Ovary (tissue), 9 donors: Measurements from ENCODE around the gene ELAVL1. TPM values are rescaled to one million over a fixed set of nuclear protein-coding genes. Genes with fewer than 3 reads are reported as not detected.
A peak's percentile ranks its signal among the peaks of the same experiment; 100 is the strongest.

Experiments
- DNase-seq, 5 donors: peaks; one replicate each; pipeline ENCODE4 v3.0.0-alpha.2; 2019 to 2020
- H3K27ac ChIP-seq, 2 donors: fragments of 200-600 bp; one replicate each; pipeline versions ENCODE4 v1.5.1 to v1.8.0; 2019 to 2022
- H3K27me3 ChIP-seq: fragments of 200-600 bp; one replicate; pipeline ENCODE4 v1.8.0; 2022
- H3K36me3 ChIP-seq: fragments of 200-600 bp; sonication (generic); one replicate; pipeline ENCODE4 v1.5.1; 2019
- H3K4me1 ChIP-seq: one replicate; pipeline ENCODE4 v1.8.1; 2013; ENCODE audit warnings: mild to moderate bottlenecking, moderate library complexity; ENCODE audit not compliant: insufficient read depth
- H3K4me3 ChIP-seq: fragments of 200-600 bp; sonication (generic); one replicate; pipeline ENCODE4 v1.5.1; 2017
- H3K9me3 ChIP-seq, 2 donors: fragments of 200-600 bp in 1 of 2; sonication (generic) in 1 of 2; one replicate each; pipeline versions ENCODE4 v1.5.1 to v1.8.1; 2013 to 2019; ENCODE audit warnings: mild to moderate bottlenecking in 1 of 2, moderate library complexity in 1 of 2
- CTCF ChIP-seq, 3 donors: fragments of 450-650 bp in 2 of 3; fragments of 200-600 bp in 1 of 3; IDR thresholded peaks; one replicate each; pipeline versions ENCODE4 v1.5.1 to v1.8.0; 2016 to 2022; ENCODE audit warnings: antibody characterized with exemption in 3 of 3, mild to moderate bottlenecking in 1 of 3
- EP300 ChIP-seq: sonication (generic); formaldehyde crosslinking; IDR thresholded peaks from one replicate; pipeline ENCODE4 v1.6.1; 2017; ENCODE audit warnings: antibody characterized with exemption
- POLR2A ChIP-seq: fragments of 450-650 bp; IDR thresholded peaks from one replicate; pipeline ENCODE4 v1.6.1; 2017; ENCODE audit warnings: antibody characterized with exemption, mild to moderate bottlenecking, moderate library complexity
- WGBS, 3 donors: extraction: QIAGEN DNeasy Blood & Tissue Kit in 1 of 3; methylation state at CpG; one replicate each; pipeline versions ENCODE4 v1.1.5 to v1.1.7; 2013 to 2017; 5-methylcytosine and 5-hydroxymethylcytosine counted together
- intact Hi-C, 4 donors: fragments of 100-400 bp; cut with DNase I; formaldehyde crosslinking; loops; one replicate each; pipeline versions ENCODE4 v1.11.0 to v1.15.1; 2022 to 2023
- polyA plus RNA-seq, 2 donors: library from polyadenylated mRNA; stranded (reverse); fragments of 200-250 nt in 1 of 2; fragments of 350-450 nt in 1 of 2; fragmentation: Illumina TruSeq in 1 of 2; extraction: RNeasy Lipid Tissue Mini Kit (QIAGEN cat#74804) in 1 of 2; gene quantifications; one replicate each; pipeline ENCODE4 v1.2.3, GENCODE V29; 2013 to 2014
- total RNA-seq, 7 donors: library from RNA; depleted of rRNA in 2 of 7; stranded (reverse); fragments of >200 nt in 2 of 7; fragmentation: NEBNext Ultra II Directional in 3 of 7; extraction: Animal tissue kit (Norgen Biotek cat#: 25700) in 3 of 7; gene quantifications; one replicate each; pipeline versions ENCODE4 v1.1.0 to v1.2.4, GENCODE V29; 2016 to 2023
- donor health status: DM: no; HTN: no; CAD: no; lungs with moderate emphysema.
- donor health status: DM: no; HTN: no; CAD: no.
- donor health status: Bipolar disorder and iron deficiency.
- donor health status: DM: yes; HTN: yes; CAD: no.
- donor health status: DM: no; HTN: no; CAD: no.
- donor health status: DM: yes; HTN: yes; CAD: no.

Gene ELAVL1
- total and polyA plus RNA-seq, 9 donors = 13.8 to 78.4 (median 63.5) TPM

DNA sequence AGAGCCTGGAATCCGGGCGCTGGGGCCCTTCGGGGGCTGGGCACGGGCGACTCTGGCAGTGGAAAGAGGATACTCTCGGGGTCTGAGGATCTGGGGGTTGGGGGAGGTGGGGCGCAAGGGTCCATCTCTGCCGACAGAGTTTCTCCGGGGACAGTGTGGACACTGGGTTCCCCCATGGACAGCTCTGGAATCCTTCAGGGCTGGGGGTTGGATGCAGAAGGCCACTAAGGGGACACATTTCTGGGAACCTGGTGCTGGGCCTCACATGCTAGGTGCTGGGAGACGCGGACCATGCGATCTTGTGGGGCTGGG is 88.5 kb downstream of the ELAVL1 start:
- H3K4me3 ChIP-seq = peak overlapping the region; percentile 26
- 11 to 17% (median 12%) methylated on average over 11 to 12 of the region's 12 CpGs for WGBS, 3 donors
- no peak for TF ChIP-seq EP300
- no peak for TF ChIP-seq CTCF (IDR thresholded peaks at IDR 0.05)
- TF ChIP-seq POLR2A = no peak
- H3K27ac ChIP-seq = no peak overlapping the region
- no peak for DNase-seq
- H3K27me3 ChIP-seq = peaks cover 6% of the 10 kb centered on the region
- peaks cover 17% of the 10 kb centered on the region for H3K4me1 ChIP-seq
- intact Hi-C loops = no loop called here
- H3K36me3 ChIP-seq = no peaks in the 10 kb centered on the region
- no peaks in the 10 kb centered on the region for H3K9me3 ChIP-seq

GRCh38 chr19:7916103-7916954 is 89.1 kb downstream of the ELAVL1 start:
- intact Hi-C loops = no loop called here

DNA sequence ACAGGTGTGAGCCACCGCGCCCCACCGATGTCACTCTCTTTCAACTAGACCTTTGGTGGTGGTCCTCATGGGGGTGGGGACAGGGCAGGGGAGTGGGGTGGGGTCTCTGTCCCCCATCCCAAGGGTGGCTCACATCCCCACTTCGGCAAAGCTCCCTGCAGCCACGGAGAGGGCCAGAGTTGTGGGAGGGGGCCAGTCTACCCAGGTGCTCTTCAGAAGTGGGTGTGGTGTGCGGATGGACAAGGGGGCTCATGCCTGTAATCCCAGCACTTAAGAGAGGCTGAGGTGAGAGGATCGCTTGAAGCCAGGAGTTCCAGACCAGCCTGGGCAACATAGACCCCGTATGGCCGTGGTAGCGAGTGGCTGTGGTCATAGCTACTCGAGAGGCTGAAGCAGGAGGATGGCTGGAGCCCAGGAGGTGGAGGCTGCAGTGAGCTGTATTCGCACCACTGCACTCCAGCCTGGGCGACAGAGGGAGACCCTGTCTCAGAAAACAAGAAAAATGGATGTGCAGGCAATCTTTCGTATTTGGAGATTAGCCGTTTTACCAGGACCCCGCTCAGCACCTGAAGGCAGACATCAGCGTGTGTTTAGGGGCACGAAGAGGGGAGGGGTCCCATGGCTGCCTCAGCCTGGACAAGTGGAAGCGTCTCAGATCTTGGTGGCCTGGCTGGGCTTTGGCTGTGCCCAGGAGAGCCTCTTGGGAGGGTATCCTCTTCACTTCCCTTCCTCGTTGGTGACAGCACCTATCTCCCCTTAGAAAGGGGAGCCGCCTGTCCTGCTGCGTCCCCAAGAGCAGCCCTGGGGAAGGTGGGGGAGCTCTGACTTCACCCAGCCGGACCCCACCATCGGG is 90.0 kb downstream of the ELAVL1 start:
- WGBS, 3 donors = 32 to 42% (median 38%) methylated on average over 23 to 24 of the region's 24 CpGs
- Histone ChIP-seq H3K27ac (no peak overlapping the region), H3K4me1 (peaks cover 6% of the 10 kb centered on the region), H3K27me3 (peaks cover 6% of the 10 kb centered on the region), H3K9me3 (no peaks in the 10 kb centered on the region), H3K36me3 (no peaks in the 10 kb centered on the region), H3K4me3 (no peak overlapping the region)
- intact Hi-C loops = no loop called here
- no peak for TF ChIP-seq CTCF (IDR thresholded peaks at IDR 0.05)
- peak in 2 of 5 donors; percentile 24 to 40 for DNase-seq

More at GRCh38 chr19:7916103-7916954, 89.1 kb downstream of the ELAVL1 start:
- DNase-seq = peak in 3 of 5 donors; percentile 23 to 46 (median 31)
- Histone ChIP-seq H3K27ac (no peak overlapping the region), H3K4me1 (peaks cover 11% of the 10 kb centered on the region), H3K9me3 (no peaks in the 10 kb centered on the region), H3K4me3 (peak overlapping the region; percentile 17), H3K27me3 (peaks cover 6% of the 10 kb centered on the region), H3K36me3 (no peaks in the 10 kb centered on the region)
- TF ChIP-seq EP300 = no peak
- TF ChIP-seq POLR2A = no peak
- TF ChIP-seq CTCF (IDR thresholded peaks at IDR 0.05) = no peak
- 0 to 1% (median 1%) methylated on average over 58 to 104 of the region's 104 CpGs for WGBS, 3 donors

DNA sequence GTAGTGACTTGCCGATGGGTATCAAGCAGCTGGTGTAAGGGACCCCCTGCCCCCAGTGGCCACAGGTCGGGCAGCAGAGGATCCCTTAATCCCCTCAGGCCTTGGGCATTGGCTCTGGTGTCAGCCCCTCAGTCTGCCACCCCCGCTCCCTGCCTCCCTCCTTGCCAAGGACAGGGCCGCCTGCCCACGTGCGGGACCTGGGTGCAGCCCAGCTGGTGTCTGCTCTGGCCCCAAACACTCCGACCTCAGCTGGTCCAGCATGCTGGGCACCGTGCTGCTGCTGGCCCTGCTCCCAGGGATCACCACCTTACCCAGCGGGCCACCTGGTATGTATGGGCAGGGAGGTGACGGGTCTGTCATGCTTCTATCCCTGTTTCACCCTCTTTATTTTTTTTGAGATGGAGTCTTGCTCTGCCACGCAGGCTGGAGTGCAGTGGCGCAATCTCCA is 90.8 kb downstream of the ELAVL1 start, which contains the start of gene TGFBR3L:
TSS of gene TGFBR3L (plus strand) at position 233 of the 448 bp plus-strand sequence.
- intact Hi-C loops = no loop called here
- Histone ChIP-seq H3K27me3 (peaks cover 6% of the 10 kb centered on the region), H3K4me3 (no peak within 1 kb of the TSS), H3K9me3 (no peaks in the 10 kb centered on the region), H3K4me1 (peaks cover 6% of the 10 kb centered on the region), H3K36me3 (no peaks in the 10 kb centered on the region), H3K27ac (no peak within 1 kb of the TSS)
- TF ChIP-seq POLR2A = no peak
- no peak for TF ChIP-seq EP300
- no peak for TF ChIP-seq CTCF (IDR thresholded peaks at IDR 0.05)
- WGBS, 3 donors = 39 to 58% (median 56%) methylated on average over 12 of the region's 12 CpGs
- DNase-seq = peak in 3 of 5 donors; percentile 29 to 40 (median 32)
